GM21737 (cell line): ENCODE results near the gene SLC5A9.
"Not testable (repeated sequence)": the region's sequence is repeated elsewhere in the genome, so short reads cannot be mapped to it uniquely, and the experiment has no call there.

ENCODE experiments used
- ATAC-seq: cut with Tn5 transposase; IDR thresholded peaks from one replicate; pipeline ENCODE4 v1.9.1; 2021; ENCODE audit warnings: mild to moderate bottlenecking, moderate library complexity; ENCODE audit not compliant: unreplicated experiment

SLC5A9 gene

DNA sequence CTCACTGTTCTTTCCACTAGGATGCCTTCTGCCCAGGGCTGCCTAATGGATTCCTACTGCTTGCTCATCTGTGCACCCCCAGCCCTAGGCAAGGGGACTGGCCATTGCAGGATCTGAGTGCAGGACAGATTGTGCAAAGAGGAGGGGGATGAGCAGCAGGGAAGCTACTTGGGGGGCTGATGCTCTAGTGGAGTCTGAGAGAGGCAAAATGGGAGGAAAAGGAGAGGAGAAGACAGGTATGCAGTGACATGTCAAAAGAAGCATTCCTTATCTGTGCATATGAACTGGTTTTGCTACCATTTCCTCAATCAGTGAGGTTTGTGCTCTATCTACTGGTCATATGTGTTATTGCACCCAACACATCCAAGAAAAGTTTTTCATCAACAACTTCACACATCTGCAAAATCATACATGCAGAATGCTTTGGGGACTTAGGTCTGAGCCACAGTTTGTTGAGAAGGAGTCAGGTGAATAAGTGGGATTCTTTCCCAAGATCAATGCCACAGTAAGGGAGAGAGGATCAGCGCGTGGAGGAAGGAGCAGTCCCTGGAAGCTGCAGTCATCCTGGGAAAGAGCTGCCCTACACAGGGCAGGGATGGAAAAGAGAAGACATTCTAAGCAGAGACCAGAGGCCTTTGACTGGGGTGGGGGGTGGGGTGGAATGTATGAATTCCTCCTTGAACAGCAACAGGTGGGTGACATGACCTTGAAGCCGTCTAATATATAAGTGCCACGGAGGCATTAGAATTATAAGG, 14.4 kb downstream of the SLC5A9 start:
- ATAC-seq, result no peak

DNA sequence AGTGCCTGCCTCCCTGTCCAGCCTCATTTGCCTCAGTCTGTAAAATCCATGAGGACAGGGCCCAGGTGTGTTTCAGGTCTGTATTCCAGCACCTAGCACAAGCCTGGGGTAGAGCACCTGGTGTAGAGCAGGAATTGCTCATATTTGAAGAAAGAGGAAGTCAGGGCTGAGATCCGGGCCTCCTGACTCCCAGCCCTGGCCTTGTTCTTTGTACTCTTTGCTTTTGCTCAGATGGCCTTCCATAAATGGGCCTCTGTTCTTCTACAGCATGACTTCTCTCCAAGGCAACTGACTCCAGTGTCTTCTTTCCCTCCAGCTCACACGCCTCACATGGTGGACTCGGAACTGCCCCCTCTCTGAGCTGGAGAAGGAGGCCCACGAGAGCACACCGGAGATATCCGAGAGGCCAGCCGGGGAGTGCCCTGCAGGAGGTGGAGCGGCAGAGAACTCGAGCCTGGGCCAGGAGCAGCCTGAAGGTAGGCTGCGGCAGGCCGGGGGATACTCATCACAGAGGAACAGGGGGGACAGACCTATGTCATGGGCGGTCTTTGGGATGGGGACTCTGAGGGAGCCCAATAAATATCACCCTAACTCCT, 19.7 kb downstream of the SLC5A9 start:
- no peak for ATAC-seq

DNA sequence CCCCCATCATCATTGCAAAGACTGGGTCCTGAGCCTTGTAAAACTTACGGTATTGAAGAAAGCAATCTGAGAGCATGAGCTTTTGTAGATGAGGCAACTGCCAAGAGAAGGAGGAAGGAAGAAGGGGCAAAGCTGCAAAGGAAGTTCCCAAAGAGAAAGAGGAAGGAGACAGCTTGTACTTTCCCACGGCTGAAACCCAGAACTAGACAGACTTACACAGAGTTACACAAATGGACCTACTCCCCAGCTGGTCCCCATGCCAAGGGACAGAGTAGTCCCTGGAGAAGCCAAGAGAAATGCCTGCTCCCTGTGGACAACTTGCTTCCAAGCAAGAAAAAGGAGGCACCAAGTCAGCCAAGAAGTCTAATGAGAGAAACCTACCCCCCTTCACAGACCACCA, 22.6 kb downstream of the SLC5A9 start:
- ATAC-seq, result no peak

DNA sequence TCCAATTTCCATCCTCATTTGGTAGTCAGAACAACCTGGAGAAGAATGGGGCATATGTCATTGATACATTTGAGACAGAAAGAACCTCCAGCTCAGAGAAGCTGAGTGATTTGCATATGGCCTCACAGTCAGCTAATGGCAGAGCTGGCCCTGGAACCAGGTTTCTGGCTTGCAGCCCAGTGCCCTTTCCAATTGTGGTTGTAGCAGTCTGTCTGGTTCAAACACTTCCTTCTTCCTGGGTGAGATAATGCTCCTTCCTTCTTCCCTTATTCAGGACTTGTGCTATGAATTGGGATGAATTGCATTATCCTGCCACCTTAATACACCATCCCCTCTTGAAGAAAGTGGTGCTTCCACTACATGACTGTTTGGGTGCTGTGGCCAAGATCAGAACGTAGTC, 24.2 kb downstream of the SLC5A9 start:
- ATAC-seq, result no peak

DNA sequence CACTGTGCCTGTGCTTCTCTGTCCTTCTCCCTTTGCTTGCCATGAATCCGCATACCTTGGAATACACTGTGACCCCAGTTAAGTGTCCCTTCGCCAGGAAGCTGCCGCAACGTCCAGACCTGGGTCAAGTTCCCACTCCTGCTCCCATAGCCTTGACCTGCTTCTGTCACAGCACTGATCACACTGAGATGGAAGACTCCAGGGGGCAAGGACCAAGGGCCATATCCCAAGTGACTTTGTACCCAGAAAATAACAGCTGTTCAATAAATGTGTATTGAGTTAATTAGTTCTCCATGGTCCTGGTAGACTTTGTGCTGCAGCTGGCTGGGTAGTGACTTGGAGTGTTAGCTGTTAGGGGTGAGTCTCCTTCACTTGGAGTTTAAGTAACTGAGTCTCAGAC, 25.8 kb downstream of the SLC5A9 start:
- ATAC-seq, result no peak

DNA sequence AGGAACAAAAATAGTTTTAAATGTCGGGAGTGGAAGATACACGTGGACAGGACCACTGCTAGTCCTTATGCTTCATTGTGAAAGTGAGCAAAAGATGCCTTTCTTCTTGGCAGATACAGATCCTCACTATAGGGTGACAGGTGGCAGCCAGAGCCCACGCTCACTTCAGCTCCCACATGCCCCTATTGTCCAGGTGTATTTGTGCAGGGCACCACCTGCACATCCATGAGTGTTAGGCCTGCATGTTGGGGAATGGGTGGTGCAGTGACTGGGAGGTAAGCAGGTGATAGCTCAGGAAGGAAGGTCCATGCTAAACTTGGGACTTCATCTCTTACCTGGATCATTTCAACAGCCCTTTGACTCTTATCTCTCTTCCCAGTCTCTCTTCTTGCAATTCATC, 27.4 kb downstream of the SLC5A9 start:
- no peak for ATAC-seq

DNA sequence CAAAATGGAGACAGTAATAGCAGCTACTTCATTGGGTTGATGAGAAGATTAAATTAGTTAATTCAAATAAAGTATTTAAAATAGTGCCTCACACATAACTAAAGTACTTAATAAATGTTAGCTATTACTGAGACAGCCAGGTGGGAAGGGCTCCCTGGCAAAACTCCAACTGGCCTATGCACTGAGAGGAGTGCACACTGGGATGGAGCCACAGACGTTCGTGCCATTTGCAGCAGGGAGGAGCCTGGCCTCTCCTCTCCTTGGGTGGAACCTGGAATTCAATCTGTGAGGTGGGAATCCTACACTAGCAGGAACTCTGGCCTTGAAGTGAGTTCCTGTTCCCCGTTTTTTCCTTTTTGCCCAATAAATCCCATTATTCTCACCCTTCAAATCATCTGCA, 28.1 kb downstream of the SLC5A9 start:
- no peak for ATAC-seq

DNA sequence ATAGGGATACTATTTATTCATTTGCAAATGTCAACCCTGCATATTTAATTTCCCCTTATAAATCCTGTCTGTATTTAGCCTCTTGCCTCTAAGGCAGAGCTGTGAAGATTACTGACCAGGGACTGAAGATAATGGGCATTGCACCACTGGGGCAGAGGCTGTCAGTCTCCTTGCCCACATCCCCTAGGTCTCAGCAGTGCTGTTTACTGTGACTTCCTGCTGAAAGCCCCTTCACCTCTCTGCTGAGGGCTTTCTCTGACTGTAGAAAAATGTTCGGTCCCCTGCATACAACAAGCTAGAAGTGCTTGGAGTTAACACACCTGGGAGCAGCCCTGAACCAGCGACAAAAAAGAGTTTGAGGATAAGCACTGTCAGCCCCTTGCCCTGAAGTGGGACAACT, 28.8 kb downstream of the SLC5A9 start:
- ATAC-seq, result no peak

DNA sequence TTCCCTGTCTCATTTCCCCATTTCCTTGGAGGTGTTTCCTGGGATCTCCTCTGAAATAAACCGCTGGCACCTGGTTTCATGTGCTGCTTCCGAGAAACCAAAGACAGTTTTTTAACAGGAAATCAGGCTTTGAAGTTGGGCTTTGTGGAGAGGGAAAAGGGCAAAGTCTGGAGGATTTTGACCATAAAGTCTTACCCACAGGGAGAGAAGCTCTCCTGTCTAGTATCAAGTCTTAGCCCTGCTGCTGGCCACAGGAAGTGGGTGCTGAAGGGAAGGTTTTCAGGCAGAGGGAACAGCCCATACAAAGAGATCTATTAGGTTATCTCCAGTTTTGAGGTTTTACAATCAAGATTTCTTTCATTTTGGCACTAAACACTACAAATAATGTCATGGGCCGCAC, 29.3 kb downstream of the SLC5A9 start:
- no peak for ATAC-seq

DNA sequence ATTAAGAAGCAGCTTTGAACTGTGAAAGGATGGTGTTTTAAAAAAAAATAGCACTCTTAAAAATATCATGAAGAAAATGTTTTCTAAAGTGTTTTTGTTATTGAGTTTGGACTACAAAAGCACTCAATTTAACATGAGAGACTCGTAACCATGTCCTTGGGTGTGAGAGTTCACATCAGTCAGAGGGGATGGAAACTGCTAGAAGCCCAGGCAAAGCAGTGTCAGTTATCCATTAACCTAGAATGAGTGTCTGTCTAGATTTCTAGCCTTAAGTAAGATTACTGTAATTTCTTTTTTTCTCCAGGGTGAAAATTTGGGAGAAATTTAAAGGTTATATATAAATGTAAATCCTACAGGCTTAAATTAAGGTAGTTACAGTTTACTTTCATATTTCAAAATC, 31.7 kb downstream of the SLC5A9 start:
- ATAC-seq, result no peak

DNA sequence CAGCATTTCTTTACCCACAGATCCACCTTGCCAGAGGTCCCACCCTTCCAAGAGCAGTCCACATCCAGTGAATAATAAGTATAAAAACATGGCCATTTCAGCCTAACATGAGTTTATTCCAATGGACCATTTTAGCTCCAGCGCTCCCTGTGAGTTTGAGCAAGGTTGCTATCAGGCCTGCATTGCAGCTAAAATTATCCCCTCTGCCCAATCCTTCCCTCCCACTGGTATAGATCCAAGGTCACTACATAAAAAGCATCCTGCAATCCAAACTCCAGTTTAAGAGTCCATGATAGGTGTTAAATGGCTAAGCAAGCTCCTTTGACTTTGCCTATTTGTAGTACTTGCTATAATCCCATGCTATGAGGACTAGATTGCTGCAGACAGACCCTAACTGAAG, 35.6 kb downstream of the SLC5A9 start:
- ATAC-seq, result no peak

DNA sequence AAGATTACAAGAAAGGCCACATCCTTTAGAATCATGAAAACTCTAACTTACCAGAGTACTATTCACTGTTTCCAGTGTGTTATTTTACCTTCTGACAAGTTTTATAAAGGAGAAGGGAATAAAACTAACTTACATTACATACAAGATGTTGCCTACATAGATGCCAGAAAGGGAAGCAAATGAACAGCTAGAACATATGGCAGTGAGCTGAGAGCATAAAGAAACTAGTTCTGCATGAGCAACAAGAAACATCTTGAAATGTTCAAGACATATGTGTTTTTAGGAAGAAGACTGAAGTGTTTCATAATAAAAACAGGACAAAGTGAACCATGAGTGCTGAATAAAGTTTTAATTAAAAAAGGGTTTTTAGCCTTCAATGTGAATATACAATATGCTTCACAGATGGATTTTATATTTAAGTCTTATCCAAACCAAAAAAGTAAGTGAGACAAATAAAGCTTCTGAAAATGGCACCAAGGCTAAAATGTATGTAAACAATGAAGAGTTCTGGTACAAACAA, 39.4 kb downstream of the SLC5A9 start:
- no peak for ATAC-seq

DNA sequence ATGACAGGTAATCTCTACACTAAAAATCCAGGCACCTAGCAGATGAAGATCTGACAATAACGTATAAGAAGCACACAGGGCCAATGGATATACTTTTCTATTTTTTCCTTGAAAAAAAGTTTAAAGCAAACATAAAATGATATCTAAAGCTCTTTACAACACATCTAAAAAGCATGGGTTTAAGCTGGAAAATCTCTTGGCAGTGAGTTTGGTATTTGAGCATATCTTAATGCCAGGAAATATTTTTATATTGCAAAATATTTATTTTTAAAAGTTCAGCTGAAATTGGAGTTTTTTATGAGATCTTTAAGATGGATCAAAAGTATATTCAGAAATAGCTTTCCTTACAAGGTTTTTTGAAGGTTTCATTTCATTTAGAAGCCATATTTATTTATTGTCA, 40.5 kb downstream of the SLC5A9 start:
- ATAC-seq, result no peak

DNA sequence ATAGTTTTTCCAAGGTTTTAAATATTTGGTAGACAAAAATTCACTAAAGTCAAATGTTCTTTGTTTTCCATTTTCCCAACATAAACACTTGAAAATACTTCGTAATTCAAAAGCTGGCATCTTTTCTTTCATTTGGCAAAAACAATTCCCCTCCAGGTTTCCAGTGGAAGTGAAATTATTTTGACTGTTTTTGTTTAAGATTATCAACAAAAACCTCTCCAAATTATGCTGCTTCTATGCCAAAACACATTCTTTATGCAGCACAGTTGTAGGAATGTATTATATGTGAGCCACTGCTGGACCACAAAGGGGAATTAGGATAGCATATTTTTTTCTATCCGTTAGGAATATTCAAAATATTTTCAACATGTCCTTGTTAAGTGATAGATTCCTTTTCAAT, 44.1 kb downstream of the SLC5A9 start:
- ATAC-seq, result no peak

DNA sequence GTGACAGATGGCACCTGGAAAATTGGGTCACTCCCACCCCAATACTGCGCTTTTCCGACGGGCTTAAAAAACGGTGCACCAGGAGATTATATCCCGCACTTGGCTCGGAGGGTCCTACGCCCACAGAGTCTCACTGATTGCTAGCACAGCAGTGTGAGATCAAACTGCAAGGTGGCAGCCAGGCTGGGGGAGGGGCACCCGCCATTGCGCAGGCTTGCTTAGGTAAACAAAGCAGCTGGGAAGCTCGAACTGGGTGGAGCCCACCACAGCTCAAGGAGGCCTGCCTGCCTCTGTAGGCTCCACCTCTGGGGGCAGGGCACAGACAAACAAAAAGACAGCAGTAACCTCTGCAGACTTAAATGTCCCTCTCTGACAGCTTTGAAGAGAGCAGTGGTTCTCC, 54.9 kb downstream of the SLC5A9 start:
- not testable (repeated sequence) for ATAC-seq

DNA sequence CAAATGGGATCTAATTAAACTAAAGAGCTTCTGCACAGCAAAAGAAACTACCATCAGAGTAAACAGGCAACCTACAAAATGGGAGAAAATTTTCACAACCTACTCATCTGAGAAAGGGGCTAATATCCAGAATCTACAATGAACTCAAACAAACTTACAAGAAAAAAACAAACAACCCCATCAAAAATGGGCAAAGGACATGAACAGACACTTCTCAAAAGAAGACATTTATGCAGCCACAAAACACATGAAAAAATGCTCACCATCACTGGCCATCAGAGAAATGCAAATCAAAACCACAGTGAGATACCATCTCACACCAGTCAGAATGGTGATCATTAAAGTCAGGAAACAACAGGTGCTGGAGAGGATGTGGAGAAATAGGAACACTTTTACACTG, 59.8 kb downstream of the SLC5A9 start:
- ATAC-seq, result not testable (repeated sequence)

DNA sequence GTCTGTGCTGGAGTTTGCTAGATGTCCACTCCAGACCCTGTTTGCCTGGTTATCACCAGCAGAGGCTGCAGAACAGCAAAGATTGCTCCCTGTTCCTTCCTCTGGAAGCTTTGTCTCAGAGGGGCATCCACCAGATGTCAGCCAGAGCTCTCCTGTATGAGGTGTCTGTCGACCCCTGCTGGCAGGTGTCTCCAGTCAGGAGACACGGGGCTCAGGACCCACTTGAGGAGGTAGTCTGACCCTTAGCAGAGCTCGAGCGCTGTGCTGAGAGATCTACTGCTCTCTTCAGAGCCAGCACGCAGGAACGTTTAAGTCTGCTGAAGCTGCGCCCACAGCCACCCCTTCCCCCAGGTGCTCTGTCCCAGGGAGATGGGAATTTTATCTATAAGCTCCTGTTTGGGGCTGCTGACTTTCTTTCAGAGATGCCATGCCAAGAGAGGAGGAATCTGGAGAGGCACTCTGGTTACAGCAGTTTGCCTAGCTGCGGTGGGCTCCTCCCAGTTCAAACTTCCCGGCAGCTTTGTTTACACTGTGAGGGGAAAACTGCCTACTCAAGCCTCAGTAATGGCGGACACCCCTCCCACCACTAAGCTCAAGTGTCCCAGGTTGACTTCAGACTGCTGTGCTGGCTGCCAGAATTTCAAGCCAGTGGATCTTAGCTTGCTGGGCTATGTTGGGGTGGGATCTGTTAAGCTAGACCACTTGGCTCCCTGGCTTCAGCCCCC, 62.3 kb downstream of the SLC5A9 start:
- ATAC-seq, result not testable (repeated sequence)

DNA sequence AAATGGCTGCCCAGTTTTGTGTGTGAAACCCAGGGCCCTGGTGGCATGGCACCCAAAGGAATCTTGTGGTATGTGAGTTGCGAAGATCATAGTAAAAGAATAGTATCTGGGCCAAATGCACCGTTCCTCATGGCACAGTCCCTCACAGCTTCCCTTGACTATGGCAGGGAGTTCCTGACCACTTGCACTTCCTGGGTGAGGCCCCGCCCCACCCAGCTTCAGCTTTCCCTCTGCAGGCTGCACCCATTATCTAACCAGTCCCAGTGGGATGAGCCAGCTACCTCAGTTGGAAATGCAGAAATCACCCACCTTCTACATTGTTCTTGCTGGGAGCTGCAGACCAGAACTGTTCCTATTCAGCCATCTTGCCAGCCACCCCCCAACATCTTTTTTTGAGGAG, 63.0 kb downstream of the SLC5A9 start:
- no peak for ATAC-seq

DNA sequence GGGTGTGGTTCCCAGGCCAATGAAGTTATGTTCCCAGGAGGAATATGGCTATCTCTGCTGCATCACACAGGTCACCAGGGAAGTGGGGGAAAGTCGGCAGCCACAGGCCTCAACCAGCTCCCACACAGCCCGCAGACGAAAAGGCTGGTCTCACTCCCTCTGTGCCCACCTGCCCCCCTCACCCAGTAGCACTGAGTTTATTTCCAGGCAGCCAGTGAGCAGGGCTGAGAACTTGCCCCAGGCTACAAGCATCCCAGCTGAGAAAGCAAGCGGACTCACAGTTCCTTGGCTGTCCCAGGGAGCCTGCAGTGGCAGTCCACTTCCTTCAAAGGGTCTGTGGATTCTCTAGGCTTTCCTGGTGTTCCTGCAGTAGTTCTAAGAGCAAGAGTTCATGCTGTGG, 68.9 kb downstream of the SLC5A9 start:
- ATAC-seq, result no peak

DNA sequence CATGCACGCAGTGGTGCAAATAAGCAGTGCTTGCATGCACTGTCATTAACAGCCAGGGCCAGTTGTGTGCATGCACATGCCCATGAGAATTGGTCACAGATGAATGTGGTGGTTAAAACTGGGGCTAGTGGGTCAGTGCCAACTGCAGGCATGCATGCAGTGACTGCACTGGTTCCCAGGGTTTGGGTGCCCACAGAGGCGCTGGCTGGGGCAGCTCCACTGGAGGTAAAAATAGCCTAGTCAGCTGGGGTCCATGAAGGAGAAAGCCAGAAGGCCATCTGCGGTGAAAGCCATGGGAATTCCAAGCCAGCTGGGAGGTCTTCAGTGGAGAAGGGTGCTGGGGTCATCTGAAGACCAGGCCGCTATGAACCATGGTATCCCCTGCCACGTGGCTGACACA, 70.2 kb downstream of the SLC5A9 start:
- ATAC-seq, result no peak

DNA sequence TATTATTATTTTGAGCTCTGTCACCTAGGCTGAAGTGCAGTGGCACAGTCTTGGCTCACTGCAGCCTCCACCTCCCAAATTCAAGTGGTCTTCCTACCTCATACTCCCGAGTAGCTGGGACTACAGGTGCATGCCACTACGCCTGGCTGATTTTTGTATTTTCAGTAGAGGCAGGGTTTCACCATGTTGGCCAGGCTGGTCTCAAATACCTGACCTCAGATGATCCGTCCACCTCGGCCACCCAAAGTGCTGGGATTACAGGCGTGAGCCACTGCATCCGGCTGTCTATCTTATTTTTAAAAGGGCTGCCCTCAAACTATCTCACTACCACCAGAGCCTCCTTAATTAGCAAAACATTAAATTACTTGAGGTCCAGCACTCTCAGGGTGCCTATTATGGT, 71.6 kb downstream of the SLC5A9 start:
- not testable (repeated sequence) for ATAC-seq

DNA sequence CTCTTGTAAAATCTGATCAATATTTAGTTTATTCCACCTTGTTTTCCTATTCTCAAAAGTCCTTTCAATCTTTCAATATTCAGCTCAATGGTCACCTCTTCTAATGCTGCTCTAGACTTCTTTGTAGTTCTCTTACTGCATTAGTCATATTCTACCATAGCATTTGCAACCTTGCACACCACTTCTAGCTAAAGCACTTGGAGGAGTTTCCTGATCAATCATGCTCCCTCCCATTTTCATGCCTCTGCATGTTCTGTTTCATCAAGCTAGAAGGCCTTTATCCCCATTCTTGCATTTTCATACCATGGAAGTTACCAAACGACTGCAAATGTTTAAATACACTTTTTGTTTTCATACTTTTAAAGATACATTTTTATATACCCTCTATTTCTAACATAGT, 72.1 kb downstream of the SLC5A9 start:
- ATAC-seq, result no peak
